Dedifferentiated amniotic fluid mesenchymal stem cell (primary cell): ENCODE results near the gene PRSS8.
"Not testable (repeated sequence)": the region's sequence is repeated elsewhere in the genome, so short reads cannot be mapped to it uniquely, and the experiment has no call there.

Experiments
- DNase-seq: peaks from one replicate; pipeline ENCODE4 v3.0.0-alpha.2; 2016; ENCODE audit errors: extremely low spot score

PRSS8 gene

GRCh38 chr16:31144418-31144817 is 8.9 kb upstream of the PRSS8 start:
- not testable (repeated sequence) for DNase-seq

DNA sequence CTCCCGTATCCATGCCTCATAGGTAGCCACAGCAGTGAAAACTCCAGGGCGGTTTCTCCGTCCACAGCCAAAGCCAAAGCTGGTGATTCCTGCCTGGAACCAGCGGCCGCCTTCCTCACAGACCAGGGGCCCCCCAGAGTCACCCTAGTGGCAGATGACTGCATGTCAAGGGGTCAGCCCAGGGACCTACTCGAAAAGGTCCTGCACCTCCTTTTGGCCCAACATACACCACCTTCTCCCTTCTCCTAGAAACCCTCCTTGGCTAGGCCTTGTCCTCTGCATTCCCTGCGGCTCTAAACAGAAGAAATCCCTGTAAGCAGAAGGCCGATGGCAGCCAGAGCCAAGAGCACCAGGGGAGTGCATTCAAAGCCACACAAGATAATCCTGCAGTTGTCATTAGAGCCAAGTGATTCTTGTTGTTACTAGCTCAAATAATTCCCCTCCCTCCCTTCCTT is 8.2 kb upstream of the PRSS8 start:
- DNase-seq: no peak

DNA sequence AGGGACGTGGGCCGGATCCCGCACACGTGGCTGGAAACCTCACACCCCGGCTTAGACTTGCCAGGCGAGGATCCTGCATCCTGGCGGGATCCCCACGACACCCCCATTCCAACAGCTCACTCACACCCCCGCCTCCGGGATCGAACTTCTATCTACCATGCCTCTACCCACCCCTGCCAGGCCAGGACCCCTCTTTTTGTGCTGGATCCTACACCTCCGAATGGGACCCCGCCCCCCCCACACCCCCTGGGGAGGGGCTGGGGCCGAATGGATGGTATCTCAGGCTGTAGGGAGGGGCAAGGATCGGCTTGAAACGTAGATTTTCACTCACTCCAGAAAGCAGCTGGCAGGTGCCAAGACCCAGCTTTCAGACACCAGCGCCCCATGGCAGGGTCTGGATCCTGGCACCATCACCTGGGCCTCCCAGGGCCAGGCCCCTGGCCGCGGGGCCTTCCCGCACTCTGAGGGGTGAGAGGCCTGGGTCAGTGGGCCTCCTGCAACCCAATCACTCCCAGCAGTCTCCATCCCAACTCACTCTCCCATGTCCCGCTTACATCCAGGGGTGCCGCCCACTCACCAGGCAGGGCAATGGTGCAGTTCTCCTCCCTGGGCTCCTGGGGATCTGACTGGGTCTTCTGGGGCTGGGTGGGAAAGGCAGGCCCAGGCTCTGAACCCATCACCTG is 7.6 kb upstream of the PRSS8 start:
- no peak for DNase-seq

GRCh38 chr16:31142109-31143010 is 6.8 kb upstream of the PRSS8 start:
- DNase-seq: peak; percentile 98

DNA sequence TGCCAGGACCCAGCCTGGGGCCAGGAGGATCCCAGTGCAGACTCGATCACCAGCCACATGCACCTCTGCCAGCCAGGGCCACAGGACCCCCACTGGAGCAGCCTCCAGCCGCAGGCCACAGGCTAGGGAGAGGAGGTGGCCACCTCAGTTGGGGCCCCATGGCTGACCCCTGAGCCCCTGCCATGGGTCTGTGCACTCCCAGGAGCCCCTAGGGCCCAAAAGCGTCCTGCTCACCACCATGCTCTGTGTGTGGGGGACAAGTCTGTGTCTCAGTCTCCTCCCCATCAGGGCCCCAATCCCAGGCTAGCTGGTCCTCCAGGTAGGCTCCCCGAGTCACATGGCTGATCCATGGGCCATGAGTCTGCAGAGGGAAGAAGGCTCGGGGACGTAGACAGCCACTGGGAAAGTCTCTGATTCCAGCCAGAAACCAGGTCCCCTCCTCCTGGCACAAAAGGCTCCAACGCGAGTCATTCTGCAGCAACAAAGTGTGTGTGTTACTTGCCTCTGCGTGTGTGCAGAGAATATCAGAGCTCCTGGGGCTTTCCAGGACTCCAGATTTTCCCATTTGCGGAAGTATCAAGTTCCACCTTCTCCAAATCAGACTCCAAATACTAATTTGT is 6.1 kb upstream of the PRSS8 start:
- DNase-seq: no peak

DNA sequence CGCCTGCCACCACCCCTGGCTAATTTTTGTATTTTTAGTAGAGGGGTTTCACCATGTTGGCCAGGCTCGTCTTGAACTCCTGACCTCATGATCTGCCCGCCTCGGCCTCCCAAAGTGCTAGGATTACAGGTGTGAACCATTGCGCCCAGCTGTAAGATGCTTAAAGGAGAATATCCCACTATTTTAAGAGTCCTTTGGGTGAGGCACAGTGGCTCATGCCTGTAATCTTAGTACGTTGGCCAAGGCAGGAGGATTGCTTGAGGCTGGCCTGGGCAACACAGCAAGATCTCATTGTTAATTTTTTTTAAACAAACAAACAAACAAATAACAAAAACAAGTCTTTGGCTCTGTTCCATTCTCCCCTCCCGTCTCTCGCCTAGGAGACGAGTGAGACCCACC is 5.5 kb upstream of the PRSS8 start:
- DNase-seq: not testable (repeated sequence)

GRCh38 chr16:31138621-31139578 is 3.4 kb upstream of the PRSS8 start:
- no peak for DNase-seq

- not testable (repeated sequence) for DNase-seq
Measured at GRCh38 chr16:31136822-31137499, 1.4 kb upstream of the PRSS8 start.

GRCh38 chr16:31136287-31136662 is 748 bp upstream of the PRSS8 start:
- no peak for DNase-seq

DNA sequence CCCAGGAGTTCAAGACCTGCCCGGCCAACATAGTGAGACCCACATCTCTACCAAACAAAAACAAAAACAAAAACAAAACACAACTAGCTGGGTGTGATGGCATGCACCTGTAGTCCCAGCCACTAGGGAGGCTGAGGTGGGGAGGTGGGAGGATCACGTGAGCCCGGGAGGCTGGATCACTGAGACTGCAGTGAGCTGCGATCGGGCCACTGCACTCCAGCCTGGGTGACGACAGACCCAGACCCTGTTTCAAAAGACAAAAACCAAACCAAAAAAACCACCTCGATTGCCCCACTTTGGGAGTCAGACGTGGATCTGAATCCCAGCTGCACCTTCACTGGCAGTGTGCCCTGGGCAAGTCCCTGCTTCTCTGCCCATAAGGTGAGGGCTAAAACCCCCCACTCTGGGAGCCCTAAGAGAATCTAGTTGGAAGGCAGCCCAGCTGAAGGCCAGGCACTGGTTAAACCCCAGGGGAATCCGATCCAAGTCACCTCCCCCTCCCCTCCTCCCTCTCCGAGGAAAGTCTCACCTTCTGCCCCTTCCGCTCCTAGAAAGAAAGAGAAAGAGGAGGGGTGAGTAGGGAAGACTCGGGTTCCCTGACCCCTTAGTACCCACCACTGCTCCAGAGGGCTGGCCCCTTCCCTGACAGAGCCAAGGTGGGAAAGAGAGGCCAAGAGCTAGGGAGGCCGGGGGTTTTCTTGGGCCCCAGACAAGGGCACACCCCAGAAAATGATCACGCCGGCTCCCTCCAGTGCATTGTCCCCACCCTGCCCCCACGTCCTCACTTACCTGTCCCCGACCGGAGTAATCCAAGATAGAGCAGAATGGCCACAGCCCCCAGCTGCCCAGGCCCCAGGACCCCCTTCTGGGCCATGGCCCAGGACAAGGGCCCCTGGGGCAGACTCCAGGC is 647 bp downstream of the PRSS8 start:
- DNase-seq: no peak

DNA sequence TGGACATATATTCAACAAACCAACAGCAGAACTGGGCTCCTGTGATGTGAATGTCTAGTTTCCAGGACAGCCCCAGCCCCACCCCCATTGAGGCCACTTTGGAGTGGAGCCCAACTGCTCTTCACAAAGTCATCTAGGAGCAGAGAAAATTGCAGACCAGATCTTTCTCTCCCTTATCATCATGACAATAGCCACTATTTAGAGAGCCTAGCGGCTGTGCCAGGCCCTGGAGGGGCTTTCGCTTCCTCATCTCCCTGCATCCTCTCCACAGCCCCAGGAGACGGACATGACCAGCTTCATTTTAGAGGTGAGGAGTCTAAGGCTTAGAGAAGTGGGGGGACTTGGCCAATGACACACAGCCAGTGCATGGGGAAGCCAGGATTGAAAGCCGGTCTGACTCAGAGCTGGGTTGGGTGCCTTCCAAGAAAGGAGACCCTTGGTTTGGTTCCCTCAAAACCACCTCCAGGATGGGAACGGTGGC is 1.4 kb downstream of the PRSS8 start:
- no peak for DNase-seq

GRCh38 chr16:31133046-31133501 is 2.5 kb downstream of the PRSS8 start:
- no peak for DNase-seq

- no peak for DNase-seq
Measured at GRCh38 chr16:31132303-31132979, 3.1 kb downstream of the PRSS8 start.

DNA sequence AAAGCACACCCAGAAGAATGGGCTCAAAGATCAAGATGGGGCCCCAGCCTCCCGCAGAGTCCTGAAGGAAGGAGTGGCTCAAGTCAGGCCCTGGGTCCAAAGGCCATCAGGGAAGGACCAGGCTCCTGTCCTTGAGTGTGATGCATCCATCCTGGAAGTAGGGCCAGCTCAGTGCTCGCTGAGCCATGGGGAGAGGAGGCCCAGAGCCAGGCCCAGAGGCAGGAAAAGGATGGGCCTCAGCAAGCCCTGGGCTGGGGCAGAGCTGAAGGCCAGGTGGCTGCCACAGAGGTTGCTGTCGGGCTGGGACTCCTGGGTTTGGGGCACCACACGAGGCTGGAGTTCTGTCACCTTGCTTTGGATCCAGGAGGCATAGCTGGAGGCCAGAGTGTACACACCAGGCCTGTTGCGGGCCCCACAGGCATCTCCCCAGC is 3.7 kb downstream of the PRSS8 start:
- no peak for DNase-seq

DNA sequence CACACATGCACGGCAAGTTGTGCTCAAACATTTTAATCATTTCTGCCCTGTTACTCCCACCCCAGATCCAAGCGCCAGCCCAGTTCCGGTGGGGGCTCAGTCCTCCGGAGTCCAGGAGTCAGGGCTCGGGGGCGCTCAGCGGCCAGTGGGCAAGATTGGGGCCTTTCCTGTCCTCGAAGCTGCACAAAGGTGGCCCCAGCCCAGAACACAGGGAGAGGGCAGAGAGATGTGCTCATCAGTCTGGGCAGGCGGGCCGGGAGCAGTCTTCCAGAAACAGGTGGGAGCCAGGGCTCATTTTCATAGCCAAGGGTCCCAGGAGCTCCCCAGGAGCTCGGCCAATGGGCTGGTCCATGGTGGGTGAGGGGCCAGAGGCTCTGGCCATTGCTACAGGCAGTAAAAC is 4.1 kb downstream of the PRSS8 start:
- no peak for DNase-seq

- DNase-seq: no peak
Measured at GRCh38 chr16:31130899-31131298, 4.6 kb downstream of the PRSS8 start.

- no peak for DNase-seq
Measured at GRCh38 chr16:31130336-31130891, 5.1 kb downstream of the PRSS8 start.

DNA sequence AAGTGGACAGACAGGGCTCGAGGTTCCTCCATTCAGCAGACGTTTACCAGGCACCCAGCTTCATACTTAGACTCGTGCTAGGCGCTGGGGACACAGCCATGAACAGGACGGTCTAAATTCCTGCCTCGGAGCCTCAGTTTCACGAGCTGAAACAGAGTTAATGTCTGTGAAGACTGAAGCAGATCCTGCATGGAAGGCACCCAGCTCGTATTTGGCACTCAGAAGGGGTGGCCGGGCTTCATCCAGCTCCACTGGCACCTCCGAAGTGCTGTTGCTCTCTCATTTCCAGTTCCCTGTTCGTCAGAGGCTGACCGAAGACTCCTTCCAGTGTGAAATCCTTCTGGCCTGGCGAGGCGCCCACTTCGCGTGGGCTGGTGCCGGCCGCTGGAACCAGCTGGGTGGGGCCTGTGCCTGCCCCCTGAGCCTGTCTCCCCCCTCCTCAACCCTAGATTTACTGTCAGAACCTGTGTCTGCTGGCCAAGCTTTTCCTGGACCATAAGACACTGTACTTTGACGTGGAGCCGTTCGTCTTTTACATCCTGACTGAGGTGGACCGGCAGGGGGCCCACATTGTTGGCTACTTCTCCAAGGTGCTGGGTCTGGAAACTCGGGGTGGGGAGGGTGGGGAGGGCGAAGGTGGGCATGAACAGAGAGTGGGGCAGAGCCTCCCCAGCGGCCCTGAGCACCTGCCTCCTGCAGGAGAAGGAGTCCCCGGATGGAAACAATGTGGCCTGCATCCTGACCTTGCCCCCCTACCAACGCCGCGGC is 5.8 kb downstream of the PRSS8 start:
- DNase-seq: no peak
